Activated CD8-positive, alpha-beta memory T cell treated with anti-CD3 and anti-CD28 coated beads, Interleukin-2, amount 50 U/mL, for 24 hours (primary cell): ENCODE results near the gene FBXW10B.
"Not testable (repeated sequence)": the region's sequence is repeated elsewhere in the genome, so short reads cannot be mapped to it uniquely, and the experiment has no call there.

Experiments used
- DNase-seq: peaks from one replicate; pipeline ENCODE4 v3.0.0-alpha.2; 2020; ENCODE audit errors: extremely low read depth

FBXW10B gene, protein sequence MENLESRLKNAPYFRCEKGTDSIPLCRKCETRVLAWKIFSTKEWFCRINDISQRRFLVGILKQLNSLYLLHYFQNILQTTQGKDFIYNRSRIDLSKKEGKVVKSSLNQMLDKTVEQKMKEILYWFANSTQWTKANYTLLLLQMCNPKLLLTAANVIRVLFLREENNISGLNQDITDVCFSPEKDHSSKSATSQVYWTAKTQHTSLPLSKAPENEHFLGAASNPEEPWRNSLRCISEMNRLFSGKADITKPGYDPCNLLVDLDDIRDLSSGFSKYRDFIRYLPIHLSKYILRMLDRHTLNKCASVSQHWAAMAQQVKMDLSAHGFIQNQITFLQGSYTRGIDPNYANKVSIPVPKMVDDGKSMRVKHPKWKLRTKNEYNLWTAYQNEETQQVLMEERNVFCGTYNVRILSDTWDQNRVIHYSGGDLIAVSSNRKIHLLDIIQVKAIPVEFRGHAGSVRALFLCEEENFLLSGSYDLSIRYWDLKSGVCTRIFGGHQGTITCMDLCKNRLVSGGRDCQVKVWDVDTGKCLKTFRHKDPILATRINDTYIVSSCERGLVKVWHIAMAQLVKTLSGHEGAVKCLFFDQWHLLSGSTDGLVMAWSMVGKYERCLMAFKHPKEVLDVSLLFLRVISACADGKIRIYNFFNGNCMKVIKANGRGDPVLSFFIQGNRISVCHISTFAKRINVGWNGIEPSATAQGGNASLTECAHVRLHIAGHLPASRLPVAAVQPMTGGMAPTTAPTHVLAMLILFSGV

GRCh38 chr17:15619331-15620058, at the start of gene FBXW10B:
TSS of gene FBXW10B (minus strand) at chr17:15619704. CDS start at chr17:15619512, 192 bp downstream.
- DNase-seq: not testable (repeated sequence)

DNA sequence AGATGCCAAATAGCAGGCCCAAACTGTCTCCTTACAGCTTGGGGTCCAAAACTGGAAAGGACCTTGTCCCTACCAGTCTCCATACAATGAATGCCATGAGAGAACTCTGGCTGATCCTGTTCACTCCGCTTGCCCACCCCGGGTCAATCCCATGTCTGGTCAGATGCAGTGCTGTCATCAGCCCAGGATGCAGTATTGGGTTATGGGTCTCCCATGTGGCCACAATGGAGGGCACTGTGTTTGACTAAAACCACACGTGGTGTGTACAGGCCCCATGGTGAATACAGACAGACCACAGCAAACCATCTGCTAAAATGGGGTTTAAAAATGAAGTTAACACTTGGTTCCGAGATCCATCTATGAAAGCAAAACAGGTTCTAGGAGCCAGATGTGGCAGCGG, 44.2 kb upstream of the FBXW10B start:
- no peak for DNase-seq

- no peak for DNase-seq
These were observed 43.7 kb upstream of the FBXW10B start for GRCh38 chr17:15663176-15663575.

DNA sequence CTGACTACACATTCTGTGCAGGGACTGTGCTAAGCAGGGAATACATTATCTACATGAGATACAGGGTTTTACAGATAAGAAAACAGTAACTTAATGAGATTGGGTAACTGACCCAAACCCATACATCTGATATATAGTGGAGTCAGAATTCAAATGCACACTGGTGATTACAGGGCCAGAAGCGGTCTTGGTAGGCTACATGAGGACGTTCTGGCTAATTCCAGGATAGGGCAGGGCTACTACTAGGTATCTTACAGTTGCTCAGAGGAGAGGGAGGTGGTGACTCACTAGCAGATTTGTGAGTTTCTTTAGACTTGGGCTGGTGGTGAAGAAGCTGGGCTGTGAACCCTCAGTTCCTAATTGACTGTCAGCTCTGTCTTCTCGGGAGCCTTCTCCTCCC, 43.2 kb upstream of the FBXW10B start:
- no peak for DNase-seq

GRCh38 chr17:15660077-15660476, 40.6 kb upstream of the FBXW10B start:
- no peak for DNase-seq

DNA sequence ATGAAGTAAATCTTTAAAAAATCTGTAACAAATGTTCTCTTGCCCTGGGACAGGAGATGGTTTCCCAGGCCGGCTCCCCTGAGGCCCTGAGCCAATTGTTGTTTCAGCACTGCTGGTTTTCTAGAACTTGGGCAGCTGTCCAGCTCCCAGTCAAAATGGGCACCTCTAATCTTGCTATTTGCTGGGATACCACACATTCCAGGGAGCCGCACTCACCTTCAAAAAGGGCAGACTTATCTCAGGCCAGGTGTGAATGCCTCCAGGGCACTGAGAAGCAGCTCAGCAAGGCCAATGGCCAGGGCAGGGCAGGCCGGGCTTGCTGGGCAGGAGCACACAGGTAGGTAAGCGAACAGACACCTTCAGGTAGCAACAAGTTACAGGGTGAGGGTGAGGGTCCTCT, 40.2 kb upstream of the FBXW10B start:
- no peak for DNase-seq

DNA sequence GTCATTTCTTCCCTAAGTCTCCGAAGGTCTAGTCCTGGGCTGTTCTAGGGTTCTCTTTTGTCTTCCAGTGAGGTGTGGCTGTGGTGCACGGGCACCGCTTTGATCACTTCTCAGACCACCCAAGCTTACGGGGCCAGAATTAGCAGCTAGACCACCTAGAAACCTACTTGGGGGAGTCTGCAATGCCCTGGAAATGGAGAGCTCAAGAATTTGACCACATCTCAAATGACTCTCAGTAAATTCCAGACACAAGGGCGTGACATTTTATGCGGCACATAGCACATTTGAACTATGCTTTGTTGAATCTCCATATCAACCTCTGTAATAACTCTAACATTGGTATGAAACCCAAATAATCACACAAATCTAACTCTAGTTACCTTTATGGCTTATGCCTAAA, 39.7 kb upstream of the FBXW10B start:
- no peak for DNase-seq

DNA sequence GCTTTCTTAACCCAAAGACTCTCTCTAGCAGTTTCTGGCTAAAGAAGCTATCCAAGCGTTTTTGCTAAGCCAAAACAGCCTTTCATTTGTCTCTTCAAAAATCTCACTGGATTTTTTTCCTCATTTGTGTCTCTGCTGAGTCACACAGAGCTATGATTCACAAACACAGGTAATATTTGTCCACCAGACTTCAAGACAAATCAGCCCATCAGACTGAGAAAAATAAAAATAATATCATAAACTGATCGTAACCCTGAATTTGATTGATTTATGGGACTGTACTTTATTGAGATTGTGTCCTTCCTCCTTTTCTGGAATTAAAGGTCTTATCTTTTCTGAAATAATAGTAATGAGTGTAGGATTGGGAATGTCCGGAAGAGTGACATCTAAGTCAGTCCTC, 38.8 kb upstream of the FBXW10B start:
- DNase-seq: no peak

GRCh38 chr17:15657868-15658267, 38.4 kb upstream of the FBXW10B start:
- no peak for DNase-seq

DNA sequence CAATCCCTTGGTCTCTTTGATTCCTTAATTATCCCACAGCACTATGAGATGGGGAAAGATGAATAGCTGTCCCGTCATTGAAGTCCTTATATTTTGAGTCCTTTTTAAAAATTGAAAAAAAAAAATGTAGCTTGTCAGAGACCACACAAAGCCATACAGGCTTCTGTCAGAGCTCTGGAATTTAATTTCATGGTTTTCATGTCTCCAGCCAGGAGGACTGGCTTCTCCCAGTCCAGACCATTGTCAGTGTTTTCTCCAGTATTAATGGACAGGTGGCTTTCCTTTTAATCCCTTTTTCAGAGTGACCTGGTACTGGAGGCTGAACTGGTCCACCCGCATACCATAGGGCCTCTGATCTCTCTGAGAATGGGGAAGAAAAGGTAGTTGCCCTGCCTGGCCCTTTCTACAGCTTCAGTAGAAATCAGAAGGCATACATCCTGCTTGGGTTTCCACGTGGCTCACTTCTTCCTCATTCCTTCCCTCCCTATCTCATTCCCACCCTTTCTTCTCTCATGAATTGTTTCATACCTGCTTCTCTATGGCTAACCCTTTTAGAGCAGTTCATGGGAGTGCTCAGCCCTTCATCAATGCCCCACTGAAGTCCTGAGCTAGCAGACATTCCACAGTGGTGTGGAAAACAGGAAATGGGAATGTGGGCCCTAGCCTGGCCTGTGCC, 35.5 kb upstream of the FBXW10B start:
- no peak for DNase-seq

DNA sequence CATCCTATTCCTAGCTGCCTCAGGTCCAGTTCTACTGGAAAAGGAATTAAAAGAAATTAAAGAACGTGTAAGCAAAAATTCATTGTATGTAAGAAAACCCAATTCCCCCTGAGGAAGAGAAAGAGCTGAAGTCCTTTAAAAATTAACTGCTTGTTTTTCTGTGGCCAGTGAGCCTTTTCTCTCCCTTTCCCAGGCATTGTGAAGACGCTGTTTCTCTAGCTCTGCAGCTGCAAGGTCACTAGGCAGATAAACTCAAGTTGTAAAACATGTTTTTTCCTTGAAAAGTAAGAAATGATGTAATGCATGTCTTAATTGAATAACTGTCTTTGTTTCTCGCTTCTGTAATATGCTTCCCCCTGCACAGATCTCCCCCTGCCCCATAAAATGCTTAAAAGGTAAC, 34.9 kb upstream of the FBXW10B start:
- not testable (repeated sequence) for DNase-seq

- no peak for DNase-seq
These were observed 33.5 kb upstream of the FBXW10B start for GRCh38 chr17:15652960-15653359.

GRCh38 chr17:15651583-15652110, 32.1 kb upstream of the FBXW10B start:
- DNase-seq: no peak

GRCh38 chr17:15650741-15651582, 31.5 kb upstream of the FBXW10B start:
- no peak for DNase-seq

DNA sequence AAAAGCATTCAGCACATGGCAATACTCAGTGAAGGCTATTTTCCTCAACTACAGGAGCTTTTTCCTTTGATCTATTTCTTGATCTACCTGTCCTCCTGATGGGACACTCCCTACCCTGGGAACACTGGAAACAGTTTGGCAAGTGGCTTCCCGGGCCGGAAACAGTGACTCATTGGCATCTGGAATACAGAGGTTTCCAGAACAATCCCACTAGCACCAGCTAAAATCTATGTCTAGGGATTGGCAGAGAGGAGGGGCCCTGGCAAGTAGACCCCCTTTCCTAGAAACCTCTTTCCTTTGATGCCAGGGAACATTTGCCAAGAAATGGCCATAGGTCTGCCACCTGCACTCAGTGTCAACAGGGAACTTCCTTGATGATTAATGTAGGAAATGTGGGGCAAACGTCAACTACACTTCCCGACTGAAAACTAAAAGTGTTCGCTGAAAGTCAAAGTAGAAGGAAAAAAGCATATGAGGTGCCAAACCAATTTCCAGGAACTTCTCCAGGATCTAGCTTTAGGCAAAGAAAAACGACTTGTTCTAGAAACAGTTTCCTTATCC, 30.4 kb upstream of the FBXW10B start:
- no peak for DNase-seq

DNA sequence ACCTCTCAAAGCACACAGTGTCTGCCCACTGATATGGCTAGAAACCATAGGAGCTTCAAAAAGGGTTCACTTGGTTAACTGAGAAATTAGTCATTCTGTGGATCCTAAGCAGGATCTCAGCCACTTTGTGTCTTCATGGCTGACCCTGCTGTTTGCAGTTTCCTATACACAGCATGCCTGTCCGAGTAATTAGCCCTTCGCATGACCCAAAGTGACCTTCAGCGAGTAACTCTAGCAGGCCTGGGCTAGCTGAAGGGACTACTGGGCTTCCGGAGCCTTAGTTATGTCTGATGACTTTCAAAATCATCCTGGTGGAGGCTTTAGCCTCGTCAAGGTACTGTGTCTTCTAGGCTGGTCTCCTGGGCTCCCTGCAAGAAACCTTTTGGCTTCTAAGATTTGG, 28.9 kb upstream of the FBXW10B start:
- no peak for DNase-seq

DNA sequence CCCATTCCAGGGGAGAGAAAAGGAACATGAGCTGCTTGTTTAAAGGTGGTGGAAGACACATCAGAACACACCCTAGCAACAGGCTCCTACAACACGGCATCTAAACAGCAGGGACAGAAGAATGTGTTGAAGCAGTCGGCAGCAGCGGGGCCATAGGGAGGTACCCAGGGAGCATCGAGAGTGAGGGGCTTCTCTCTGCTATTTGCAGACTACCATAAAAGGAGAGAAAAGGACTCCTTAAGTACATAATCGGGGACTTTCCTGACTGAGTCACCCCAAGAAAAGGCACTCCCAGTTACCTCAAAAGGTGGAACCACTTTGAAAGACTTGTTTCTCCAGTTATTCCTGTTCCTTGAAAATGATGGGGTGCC, 26.4 kb upstream of the FBXW10B start:
- not testable (repeated sequence) for DNase-seq

- DNase-seq: not testable (repeated sequence)
These were observed 25.8 kb upstream of the FBXW10B start for GRCh38 chr17:15645099-15645941.

- DNase-seq: not testable (repeated sequence)
These were observed 23.2 kb upstream of the FBXW10B start for GRCh38 chr17:15642505-15643251.
